K562 (cell line): ENCODE measurements around the gene FFAR1. TPM values are rescaled to one million over a fixed set of nuclear protein-coding genes. Genes with fewer than 3 reads are reported as not detected.

Experiments used
- ATF4 ChIP-seq: fragments of 450-650 bp; formaldehyde crosslinking; IDR thresholded peaks from 2 replicates; pipeline ENCODE4 v1.4.0; 2022; ENCODE audit warnings: mild to moderate bottlenecking, moderate library complexity
- ATF7 ChIP-seq: fragments of 450-650 bp; IDR thresholded peaks from 2 replicates; pipeline ENCODE4 v1.7.1; 2014; ENCODE audit warnings: mild to moderate bottlenecking, moderate library complexity
- CHD7 ChIP-seq: fragments of 200-600 bp; sonication (generic); IDR thresholded peaks from one replicate; pipeline ENCODE4 v1.6.1; 2012; ENCODE audit warnings: mild to moderate bottlenecking, low read depth, low read length, inconsistent platforms
- MAX ChIP-seq: sonication (generic); formaldehyde crosslinking; IDR thresholded peaks from 2 replicates; pipeline ENCODE4 v1.9.0; 2022; ENCODE audit warnings: mild to moderate bottlenecking, missing genetic modification reagents
- SIRT6 ChIP-seq: IDR thresholded peaks from one replicate; pipeline ENCODE4 v1.6.1; 2012; ENCODE audit warnings: low read depth, mild to moderate bottlenecking, control low read depth, inconsistent platforms, low read length, moderate library complexity
- SUPT5H ChIP-seq: fragments of 450-650 bp; IDR thresholded peaks from 2 replicates; pipeline ENCODE4 v1.6.1; 2016
- TEAD1 ChIP-seq, 2 experiments: fragments of 450-650 bp in 1 of 2; sonication (generic) in 1 of 2; formaldehyde crosslinking; IDR thresholded peaks; 2 replicates each; pipeline versions ENCODE4 v1.4.0 to v1.8.0; 2020 to 2022; ENCODE audit warnings: mild to moderate bottlenecking in 2 of 2, missing genetic modification reagents in 1 of 2
- TEAD4 ChIP-seq, 2 experiments: sonication (generic) in 1 of 2; formaldehyde crosslinking in 1 of 2; IDR thresholded peaks; 2 replicates each; pipeline versions ENCODE4 v1.6.1 to v1.8.0; 2012 to 2022; ENCODE audit warnings: borderline replicate concordance in 1 of 2, inconsistent platforms in 1 of 2, low read length in 1 of 2, mild to moderate bottlenecking in 1 of 2, missing genetic modification reagents in 1 of 2
- ZNF592 ChIP-seq: fragments of 450-650 bp; IDR thresholded peaks from 2 replicates; pipeline ENCODE4 v1.6.1; 2017; ENCODE audit warnings: antibody characterized with exemption, mild to moderate bottlenecking
- polyA plus RNA-seq, 8 experiments: library from polyadenylated mRNA; depleted of rRNA in 4 of 8; stranded (reverse) in 5 of 8; unstranded in 3 of 8; fragments of >200 nt; fragmentation: Nextera tagmentation in 2 of 8; fragmentation: Illumina TruSeq in 1 of 8; extraction: Ambion mirVana in 2 of 8; extraction: Trizol in 1 of 8; gene quantifications; 2 replicates each; pipeline versions ENCODE4 v1.2.1 to v1.2.3, GENCODE V29; 2011 to 2014; ENCODE audit warnings: inconsistent platforms in 1 of 8, missing spikeins in 1 of 8
- total RNA-seq, 7 experiments: library from RNA; depleted of rRNA in 6 of 7; stranded (reverse); fragments of >200 nt in 6 of 7; fragmentation: Illumina TruSeq in 2 of 7; extraction: Trizol in 2 of 7; gene quantifications; 2 replicates each; pipeline versions ENCODE4 v1.2.1 to v1.2.3, GENCODE V29; 2011 to 2021; ENCODE audit warnings: low replicate concordance in 1 of 7

FFAR1 gene
- total and polyA plus RNA-seq, 9 of the 15 experiments (the other 6 are each of a cell fraction or from before 2014, with no cell fraction given), result not detected

- TF ChIP-seq TEAD4 (IDR thresholded peaks at IDR 0.05; ENCODE audit: low read length), result peak; percentile 57
- no peak for TF ChIP-seq TEAD4 (CRISPR knock-in tag; IDR thresholded peaks at IDR 0.05; ENCODE audit: borderline replicate concordance)
- 0 out of 2 replicates have a peak, but pooled peaks have one; percentile 28 for TF ChIP-seq ATF7
- no peak for TF ChIP-seq SUPT5H
- TF ChIP-seq SIRT6, result no peak
- no peak for TF ChIP-seq CHD7
- TF ChIP-seq ATF4 (CRISPR knock-in tag), result peak; percentile 13; the same call in 1 of the 2 replicates
- peak; percentile 79 for TF ChIP-seq ZNF592
- peak in 1 of 2 experiments; percentile 37; a peak in 1 of 4 replicates for TF ChIP-seq TEAD1 (CRISPR knock-in tag; IDR thresholded peaks at IDR 0.05)
- 0 out of 2 replicates have a peak, but pooled peaks have one; percentile 13 for TF ChIP-seq MAX
Measured at GRCh38 chr19:35389192-35389861, 41.6 kb downstream of the FFAR1 start (continued).
